CD4-positive, CD25-positive, alpha-beta regulatory T cell (primary cell): ENCODE results near the gene PHF10. TPM values are rescaled to one million over a fixed set of nuclear protein-coding genes. Genes with fewer than 3 reads are reported as not detected.

Source experiments
- ATAC-seq, 2 donors: fragments of 150-1000 bp; cut with Tn5 transposase; one replicate each; pipeline ENCODE4 v1.10.0; 2021; ENCODE audit warnings: low read depth in 2 of 2, moderate number of reproducible peaks in 2 of 2, moderate library complexity in 1 of 2
- DNase-seq, 3 donors: peaks; one replicate each; pipeline versions ENCODE4 v3.0.0 to v3.0.0-alpha.2; 2012 to 2022; ENCODE audit warnings: mixed read lengths in 1 of 3
- H3K27ac ChIP-seq: one replicate; pipeline ENCODE4 v1.7.0; 2013; ENCODE audit warnings: mild to moderate bottlenecking, low read length; ENCODE audit not compliant: insufficient read depth, poor library complexity, severe bottlenecking
- H3K27me3 ChIP-seq: one replicate; pipeline ENCODE4 v1.7.0; 2013; ENCODE audit warnings: low read length; ENCODE audit not compliant: control insufficient read depth, insufficient read depth
- H3K36me3 ChIP-seq: one replicate; pipeline ENCODE4 v1.7.0; 2013; ENCODE audit warnings: mild to moderate bottlenecking, low read length, moderate library complexity; ENCODE audit not compliant: control insufficient read depth, insufficient read depth
- H3K4me1 ChIP-seq: 2 replicates; pipeline ENCODE4 v1.7.0; 2013; ENCODE audit warnings: mild to moderate bottlenecking, low read length; ENCODE audit not compliant: insufficient read depth, control insufficient read depth, poor library complexity, severe bottlenecking
- H3K4me3 ChIP-seq: one replicate; pipeline ENCODE4 v1.7.0; 2013; ENCODE audit warnings: low read depth, mild to moderate bottlenecking, low read length, moderate library complexity
- H3K9me3 ChIP-seq, 2 experiments: 1 replicate in 1 of 2; 2 replicates in 1 of 2; pipeline ENCODE4 v1.7.0; 2013; ENCODE audit warnings: low read length in 2 of 2, mild to moderate bottlenecking in 1 of 2, moderate library complexity in 1 of 2; ENCODE audit not compliant: control insufficient read depth in 2 of 2
- H3K27ac Mint-ChIP-seq, 3 donors: one replicate each; pipeline ENCODE4 v1.8.0; 2020 to 2022; ENCODE audit warnings: mild to moderate bottlenecking in 3 of 3, mixed read lengths in 3 of 3, moderate library complexity in 2 of 3
- H3K27me3 Mint-ChIP-seq: one replicate; pipeline ENCODE4 v1.8.0; 2022; ENCODE audit warnings: mild to moderate bottlenecking, mixed read lengths
- H3K36me3 Mint-ChIP-seq: one replicate; pipeline ENCODE4 v1.8.0; 2020; ENCODE audit warnings: mixed read lengths
- H3K4me1 Mint-ChIP-seq, 4 donors: one replicate each; pipeline ENCODE4 v1.8.0; 2020 to 2022; ENCODE audit warnings: mixed read lengths in 4 of 4, mild to moderate bottlenecking in 1 of 4
- H3K4me3 Mint-ChIP-seq, 4 donors: one replicate each; pipeline ENCODE4 v1.8.0; 2020 to 2022; ENCODE audit warnings: mild to moderate bottlenecking in 4 of 4, mixed read lengths in 4 of 4, moderate library complexity in 3 of 4
- H3K9me3 Mint-ChIP-seq, 7 donors: one replicate each; pipeline ENCODE4 v1.8.0; 2020 to 2022; ENCODE audit warnings: mixed read lengths in 7 of 7, mild to moderate bottlenecking in 3 of 7, moderate library complexity in 2 of 7
- polyA plus RNA-seq, 4 donors: library from polyadenylated mRNA; unstranded; fragments of 300-500 nt; fragmentation: Illumina TruSeq; gene quantifications; one replicate each; pipeline ENCODE4 v1.2.3, GENCODE V29; 2021
- total RNA-seq: library from RNA; stranded (reverse); gene quantifications from one replicate; pipeline ENCODE4 v1.2.3, GENCODE V29; 2022

The PHF10 gene
- total and polyA plus RNA-seq, 5 donors from 2014 or later = 18.6 to 69.6 (median 21.6) TPM

- H3K36me3 ChIP-seq = peaks cover 24% of the 10 kb centered on the region
- DNase-seq (peak in 1 of 3 donors; percentile 17), ATAC-seq (no peak)
- no peaks in the 10 kb centered on the region for H3K9me3 ChIP-seq
- Mint-ChIP-seq H3K27ac (peak overlapping the region; percentile 16 to 84 (median 53)), H3K4me1 (peaks cover 27 to 58% (median 40%) of the 10 kb centered on the region in 4 donors), H3K9me3 (no peaks in the 10 kb centered on the region), H3K27me3 (peaks cover 4% of the 10 kb centered on the region), H3K36me3 (peaks cover 9% of the 10 kb centered on the region), H3K4me3 (peak overlapping the region; percentile 15 to 60 (median 45))
- H3K27ac ChIP-seq = peak overlapping the region; percentile 55
- no peaks in the 10 kb centered on the region for H3K27me3 ChIP-seq
- peak overlapping the region; percentile 48 for H3K4me3 ChIP-seq
- H3K4me1 ChIP-seq = peaks cover 47% of the 10 kb centered on the region
Measured at GRCh38 chr6:169720207-169720855, 4.0 kb downstream of the PHF10 start.

GRCh38 chr6:169719117-169719516, 5.2 kb downstream of the PHF10 start:
- Mint-ChIP-seq H3K27me3 (no peaks in the 10 kb centered on the region), H3K9me3 (no peaks in the 10 kb centered on the region), H3K27ac (peak overlapping the region; percentile 8 to 62 (median 58)), H3K4me3 (peak overlapping the region in 1 of 4 donors; percentile 46), H3K4me1 (peaks cover 28 to 54% (median 38%) of the 10 kb centered on the region in 4 donors), H3K36me3 (peaks cover 20% of the 10 kb centered on the region)
- DNase-seq = no peak
- peaks cover 36% of the 10 kb centered on the region for H3K36me3 ChIP-seq
- H3K27ac ChIP-seq = no peak overlapping the region
- H3K9me3 ChIP-seq = no peaks in the 10 kb centered on the region
- no peaks in the 10 kb centered on the region for H3K27me3 ChIP-seq
- H3K4me1 ChIP-seq = peaks cover 40% of the 10 kb centered on the region
- H3K4me3 ChIP-seq = peak overlapping the region; percentile 9
- no peak for ATAC-seq

GRCh38 chr6:169714595-169714994, 9.7 kb downstream of the PHF10 start:
- DNase-seq (no peak), ATAC-seq (no peak)
- Histone ChIP-seq H3K36me3 (peaks cover 69% of the 10 kb centered on the region), H3K27me3 (no peaks in the 10 kb centered on the region), H3K4me1 (peaks cover 12% of the 10 kb centered on the region), H3K9me3 (no peaks in the 10 kb centered on the region), H3K27ac (no peak overlapping the region), H3K4me3 (no peak overlapping the region)
- Mint-ChIP-seq H3K27ac (no peak overlapping the region), H3K9me3 (no peaks in the 10 kb centered on the region), H3K4me1 (peaks cover 14 to 26% (median 18%) of the 10 kb centered on the region in 4 donors), H3K36me3 (peaks cover 35% of the 10 kb centered on the region), H3K27me3 (no peaks in the 10 kb centered on the region), H3K4me3 (no peak overlapping the region)

- H3K36me3 ChIP-seq = peaks cover 69% of the 10 kb centered on the region
- no peaks in the 10 kb centered on the region for H3K27me3 ChIP-seq
- peaks cover 10% of the 10 kb centered on the region for H3K4me1 ChIP-seq
- H3K4me3 ChIP-seq = no peak overlapping the region
- no peak for DNase-seq
- no peak for ATAC-seq
- Mint-ChIP-seq H3K36me3 (peaks cover 35% of the 10 kb centered on the region), H3K4me3 (no peak overlapping the region), H3K27me3 (no peaks in the 10 kb centered on the region), H3K9me3 (no peaks in the 10 kb centered on the region), H3K27ac (no peak overlapping the region), H3K4me1 (peaks cover 10 to 22% (median 15%) of the 10 kb centered on the region in 4 donors)
- H3K9me3 ChIP-seq = no peaks in the 10 kb centered on the region
- no peak overlapping the region for H3K27ac ChIP-seq
Measured at GRCh38 chr6:169714178-169714577, 10.1 kb downstream of the PHF10 start.

GRCh38 chr6:169710009-169710408, 14.3 kb downstream of the PHF10 start:
- ATAC-seq (no peak), DNase-seq (no peak)
- H3K4me3 Mint-ChIP-seq = no peak overlapping the region
- H3K27ac ChIP-seq = peak overlapping the region; percentile 47
- peaks cover 32% of the 10 kb centered on the region for H3K36me3 Mint-ChIP-seq
- no peaks in the 10 kb centered on the region for H3K27me3 Mint-ChIP-seq
- H3K9me3 ChIP-seq = no peaks in the 10 kb centered on the region
- H3K27me3 ChIP-seq = no peaks in the 10 kb centered on the region
- peaks cover 16 to 32% (median 27%) of the 10 kb centered on the region in 4 donors for H3K4me1 Mint-ChIP-seq
- H3K4me1 ChIP-seq = peaks cover 6% of the 10 kb centered on the region
- no peaks in the 10 kb centered on the region for H3K9me3 Mint-ChIP-seq
- H3K36me3 ChIP-seq = peaks cover 51% of the 10 kb centered on the region
- H3K27ac Mint-ChIP-seq = no peak overlapping the region
- no peak overlapping the region for H3K4me3 ChIP-seq

- H3K4me1 ChIP-seq = peaks cover 13% of the 10 kb centered on the region
- ATAC-seq (no peak), DNase-seq (no peak)
- no peaks in the 10 kb centered on the region for H3K9me3 ChIP-seq
- no peak overlapping the region for H3K4me3 Mint-ChIP-seq
- no peak overlapping the region for H3K27ac Mint-ChIP-seq
- peaks cover 23 to 37% (median 30%) of the 10 kb centered on the region in 4 donors for H3K4me1 Mint-ChIP-seq
- no peaks in the 10 kb centered on the region for H3K9me3 Mint-ChIP-seq
- H3K27me3 Mint-ChIP-seq = no peaks in the 10 kb centered on the region
- peak overlapping the region; percentile 47 for H3K27ac ChIP-seq
- H3K4me3 ChIP-seq = no peak overlapping the region
- peaks cover 24% of the 10 kb centered on the region for H3K36me3 Mint-ChIP-seq
- no peaks in the 10 kb centered on the region for H3K27me3 ChIP-seq
- H3K36me3 ChIP-seq = peaks cover 50% of the 10 kb centered on the region
Measured at GRCh38 chr6:169709293-169709692, 15.0 kb downstream of the PHF10 start.

GRCh38 chr6:169707772-169708171, 16.5 kb downstream of the PHF10 start:
- H3K4me1 ChIP-seq = peaks cover 28% of the 10 kb centered on the region
- H3K9me3 ChIP-seq = no peaks in the 10 kb centered on the region
- Mint-ChIP-seq H3K9me3 (no peaks in the 10 kb centered on the region), H3K27ac (peak overlapping the region in 1 of 3 donors; percentile 39), H3K27me3 (no peaks in the 10 kb centered on the region), H3K4me3 (no peak overlapping the region), H3K36me3 (peaks cover 21% of the 10 kb centered on the region), H3K4me1 (peaks cover 37 to 52% (median 42%) of the 10 kb centered on the region in 4 donors)
- DNase-seq (no peak), ATAC-seq (no peak)
- H3K27ac ChIP-seq = peak overlapping the region; percentile 9
- peaks cover 45% of the 10 kb centered on the region for H3K36me3 ChIP-seq
- H3K4me3 ChIP-seq = no peak overlapping the region
- no peaks in the 10 kb centered on the region for H3K27me3 ChIP-seq

GRCh38 chr6:169702840-169703246, 21.5 kb downstream of the PHF10 start:
- H3K36me3 Mint-ChIP-seq = peaks cover 6% of the 10 kb centered on the region
- H3K36me3 ChIP-seq = peaks cover 17% of the 10 kb centered on the region
- H3K27me3 ChIP-seq = no peaks in the 10 kb centered on the region
- peaks cover 43% of the 10 kb centered on the region for H3K4me1 ChIP-seq
- H3K4me3 Mint-ChIP-seq = peak overlapping the region; percentile 89 to 100 (median 94)
- peak overlapping the region; percentile 95 to 98 (median 95) for H3K27ac Mint-ChIP-seq
- peak overlapping the region; percentile 98 for H3K27ac ChIP-seq
- H3K9me3 Mint-ChIP-seq = no peaks in the 10 kb centered on the region
- no peaks in the 10 kb centered on the region for H3K27me3 Mint-ChIP-seq
- peaks cover 33 to 67% (median 51%) of the 10 kb centered on the region in 4 donors for H3K4me1 Mint-ChIP-seq
- no peaks in the 10 kb centered on the region for H3K9me3 ChIP-seq
- DNase-seq (no peak), ATAC-seq (no peak)
- H3K4me3 ChIP-seq = peak overlapping the region; percentile 83
